Stimulated activated CD4-positive, alpha-beta T cell treated with anti-CD3 and anti-CD28 coated beads, Interleukin-1b, Interleukin-23, amount 100 ng/mL, for 1 hour (primary cell): Measurements from ENCODE around the gene KLHL3.

Experiments used
- DNase-seq, 2 donors: peaks; one replicate each; pipeline ENCODE4 v3.0.0-alpha.2; 2020; ENCODE audit warnings: low read depth in 2 of 2

The KLHL3 gene

GRCh38 chr5:137611794-137612435 lies 124.0 kb downstream of the KLHL3 start:
- DNase-seq: no peak

GRCh38 chr5:137611011-137611580 lies 124.8 kb downstream of the KLHL3 start:
- DNase-seq: no peak

- DNase-seq: no peak
Measured at GRCh38 chr5:137610598-137610997, 125.3 kb downstream of the KLHL3 start.

GRCh38 chr5:137609127-137609526 lies 126.8 kb downstream of the KLHL3 start:
- DNase-seq: no peak

GRCh38 chr5:137607771-137608170 lies 128.1 kb downstream of the KLHL3 start:
- DNase-seq: no peak

- DNase-seq: no peak
Measured at GRCh38 chr5:137606401-137606800, 129.5 kb downstream of the KLHL3 start.

- no peak for DNase-seq
Measured at GRCh38 chr5:137605411-137605810, 130.5 kb downstream of the KLHL3 start.

- DNase-seq: no peak
Measured at GRCh38 chr5:137604348-137605095, 131.4 kb downstream of the KLHL3 start.

GRCh38 chr5:137603891-137604290 lies 132.0 kb downstream of the KLHL3 start:
- DNase-seq: no peak

GRCh38 chr5:137603356-137603755 lies 132.5 kb downstream of the KLHL3 start:
- DNase-seq: no peak

- no peak for DNase-seq
Measured at GRCh38 chr5:137602721-137603273, 133.1 kb downstream of the KLHL3 start.

- no peak for DNase-seq
Measured at GRCh38 chr5:137600721-137601360, 135.0 kb downstream of the KLHL3 start.

- DNase-seq: no peak
Measured at GRCh38 chr5:137599457-137599856, 136.4 kb downstream of the KLHL3 start.

- no peak for DNase-seq
Measured at GRCh38 chr5:137598399-137598798, 137.5 kb downstream of the KLHL3 start.

GRCh38 chr5:137596941-137597340 lies 138.9 kb downstream of the KLHL3 start:
- no peak for DNase-seq

- no peak for DNase-seq
Measured at GRCh38 chr5:137595396-137596079, 140.4 kb downstream of the KLHL3 start.

GRCh38 chr5:137594717-137595116 lies 141.2 kb downstream of the KLHL3 start:
- DNase-seq: no peak

GRCh38 chr5:137592317-137592716 lies 143.6 kb downstream of the KLHL3 start:
- no peak for DNase-seq

- DNase-seq: no peak
Measured at GRCh38 chr5:137589185-137589584, 146.7 kb downstream of the KLHL3 start.

- no peak for DNase-seq
Measured at GRCh38 chr5:137587919-137588318, 148.0 kb downstream of the KLHL3 start.

GRCh38 chr5:137584262-137584661 lies 151.6 kb downstream of the KLHL3 start:
- DNase-seq: no peak

GRCh38 chr5:137583129-137583528 lies 152.8 kb downstream of the KLHL3 start:
- DNase-seq: no peak
